K562 (cell line): ENCODE data around the gene LAMTOR1. TPM values are rescaled to one million over a fixed set of nuclear protein-coding genes. Genes with fewer than 3 reads are reported as not detected.
A peak's percentile ranks its signal among the peaks of the same experiment; 100 is the strongest.

Experiments used
- ARID1B ChIP-seq: fragments of 450-650 bp; IDR thresholded peaks from 2 replicates; pipeline ENCODE4 v1.6.1; 2016; ENCODE audit warnings: antibody characterized with exemption, mild to moderate bottlenecking, inconsistent platforms
- ARNT ChIP-seq, 2 experiments: fragments of 450-650 bp; IDR thresholded peaks; 2 replicates each; pipeline ENCODE4 v1.6.1; 2016; ENCODE audit warnings: mild to moderate bottlenecking in 1 of 2
- BDP1 ChIP-seq: IDR thresholded peaks from 3 replicates; pipeline ENCODE4 v1.6.1; 2011; ENCODE audit not compliant: insufficient read length, insufficient read depth
- DPF2 ChIP-seq: fragments of 450-650 bp; IDR thresholded peaks from 2 replicates; pipeline ENCODE4 v1.6.1; 2016
- EP400 ChIP-seq: fragments of 450-650 bp; IDR thresholded peaks from 2 replicates; pipeline ENCODE4 v1.6.1; 2017; ENCODE audit warnings: antibody characterized with exemption, mild to moderate bottlenecking, moderate library complexity
- ETS2 ChIP-seq: IDR thresholded peaks from 2 replicates; pipeline ENCODE4 v1.6.1; 2016; ENCODE audit warnings: borderline replicate concordance, missing genetic modification characterization, mild to moderate bottlenecking, moderate library complexity, missing compliant biosample characterization; ENCODE audit not compliant: poor library complexity, severe bottlenecking
- FOXP4 ChIP-seq: sonication (generic); formaldehyde crosslinking; IDR thresholded peaks from 2 replicates; pipeline ENCODE4 v1.8.0; 2022; ENCODE audit warnings: mild to moderate bottlenecking, missing genetic modification reagents, borderline replicate concordance
- HES1 ChIP-seq: fragments of 450-650 bp; IDR thresholded peaks from 2 replicates; pipeline ENCODE4 v1.6.1; 2016; ENCODE audit warnings: low read depth, mild to moderate bottlenecking, moderate library complexity
- HNRNPL ChIP-seq: fragments of 200-400 bp; formaldehyde crosslinking; IDR thresholded peaks from 2 replicates; pipeline ENCODE4 v1.6.1; 2017; ENCODE audit warnings: low read depth, mild to moderate bottlenecking, low read length
- KDM4B ChIP-seq, 2 experiments: fragments of 450-650 bp in 1 of 2; sonication (generic) in 1 of 2; IDR thresholded peaks; 2 replicates each; pipeline ENCODE4 v1.6.1; 2016 to 2017; ENCODE audit warnings: borderline replicate concordance in 2 of 2, antibody characterized with exemption in 1 of 2, low read depth in 1 of 2, mild to moderate bottlenecking in 1 of 2
- MLLT1 ChIP-seq, 2 experiments: fragments of 450-650 bp; IDR thresholded peaks; 2 replicates each; pipeline ENCODE4 v1.6.1; 2016
- NELFE ChIP-seq: IDR thresholded peaks from 2 replicates; pipeline ENCODE4 v1.6.1; 2011; ENCODE audit warnings: mild to moderate bottlenecking; ENCODE audit not compliant: insufficient read depth, insufficient read length
- NUFIP1 ChIP-seq: fragments of 450-650 bp; IDR thresholded peaks from 2 replicates; pipeline ENCODE4 v1.6.1; 2018; ENCODE audit not compliant: partially characterized antibody
- PHTF2 ChIP-seq: fragments of 250-450 bp; sonication (Bioruptor Pico); IDR thresholded peaks from 2 replicates; pipeline ENCODE4 v1.5.0; 2021; ENCODE audit warnings: mild to moderate bottlenecking
- SLC30A9 ChIP-seq: fragments of 250-450 bp; sonication (Bioruptor Pico); IDR thresholded peaks from 2 replicates; pipeline ENCODE4 v1.8.0; 2022; ENCODE audit warnings: mild to moderate bottlenecking, moderate library complexity
- SMAD3 ChIP-seq: fragments of 450-650 bp; formaldehyde crosslinking; conservative IDR thresholded peaks from 2 replicates; pipeline ENCODE4 v1.4.0; 2020; ENCODE audit warnings: mild to moderate bottlenecking
- TARDBP ChIP-seq: fragments of 450-650 bp; IDR thresholded peaks from 2 replicates; pipeline ENCODE4 v1.6.1; 2016
- TRIM24 ChIP-seq, 2 experiments: fragments of 450-650 bp; IDR thresholded peaks; 2 replicates each; pipeline ENCODE4 v1.6.1; 2016
- ZNF282 ChIP-seq: sonication (generic); formaldehyde crosslinking; IDR thresholded peaks from 2 replicates; pipeline ENCODE4 v1.8.1; 2023; ENCODE audit warnings: missing genetic modification reagents
- ZNF3 ChIP-seq: fragments of 250-450 bp; sonication (Bioruptor Pico); IDR thresholded peaks from 2 replicates; pipeline ENCODE4 v1.5.0; 2021; ENCODE audit warnings: mild to moderate bottlenecking, moderate library complexity
- ZNF518B ChIP-seq: fragments of 250-450 bp; sonication (Bioruptor Pico); IDR thresholded peaks from 2 replicates; pipeline ENCODE4 v1.5.0; 2021; ENCODE audit warnings: mild to moderate bottlenecking, moderate library complexity
- ZNF717 ChIP-seq: fragments of 250-450 bp; sonication (Bioruptor Pico); IDR thresholded peaks from 2 replicates; pipeline ENCODE4 v1.5.0; 2021
- polyA plus RNA-seq, 8 experiments: library from polyadenylated mRNA; depleted of rRNA in 4 of 8; stranded (reverse) in 5 of 8; unstranded in 3 of 8; fragments of >200 nt; fragmentation: Nextera tagmentation in 2 of 8; fragmentation: Illumina TruSeq in 1 of 8; extraction: Ambion mirVana in 2 of 8; extraction: Trizol in 1 of 8; gene quantifications; 2 replicates each; pipeline versions ENCODE4 v1.2.1 to v1.2.3, GENCODE V29; 2011 to 2014; ENCODE audit warnings: inconsistent platforms in 1 of 8, missing spikeins in 1 of 8
- total RNA-seq, 7 experiments: library from RNA; depleted of rRNA in 6 of 7; stranded (reverse); fragments of >200 nt in 6 of 7; fragmentation: Illumina TruSeq in 2 of 7; extraction: Trizol in 2 of 7; gene quantifications; 2 replicates each; pipeline versions ENCODE4 v1.2.1 to v1.2.3, GENCODE V29; 2011 to 2021; ENCODE audit warnings: low replicate concordance in 1 of 7

LAMTOR1 gene
- total and polyA plus RNA-seq, 9 of the 15 experiments (the other 6 are each of a cell fraction or from before 2014, with no cell fraction given) = 62.6 to 104 (median 85.3) TPM

DNA sequence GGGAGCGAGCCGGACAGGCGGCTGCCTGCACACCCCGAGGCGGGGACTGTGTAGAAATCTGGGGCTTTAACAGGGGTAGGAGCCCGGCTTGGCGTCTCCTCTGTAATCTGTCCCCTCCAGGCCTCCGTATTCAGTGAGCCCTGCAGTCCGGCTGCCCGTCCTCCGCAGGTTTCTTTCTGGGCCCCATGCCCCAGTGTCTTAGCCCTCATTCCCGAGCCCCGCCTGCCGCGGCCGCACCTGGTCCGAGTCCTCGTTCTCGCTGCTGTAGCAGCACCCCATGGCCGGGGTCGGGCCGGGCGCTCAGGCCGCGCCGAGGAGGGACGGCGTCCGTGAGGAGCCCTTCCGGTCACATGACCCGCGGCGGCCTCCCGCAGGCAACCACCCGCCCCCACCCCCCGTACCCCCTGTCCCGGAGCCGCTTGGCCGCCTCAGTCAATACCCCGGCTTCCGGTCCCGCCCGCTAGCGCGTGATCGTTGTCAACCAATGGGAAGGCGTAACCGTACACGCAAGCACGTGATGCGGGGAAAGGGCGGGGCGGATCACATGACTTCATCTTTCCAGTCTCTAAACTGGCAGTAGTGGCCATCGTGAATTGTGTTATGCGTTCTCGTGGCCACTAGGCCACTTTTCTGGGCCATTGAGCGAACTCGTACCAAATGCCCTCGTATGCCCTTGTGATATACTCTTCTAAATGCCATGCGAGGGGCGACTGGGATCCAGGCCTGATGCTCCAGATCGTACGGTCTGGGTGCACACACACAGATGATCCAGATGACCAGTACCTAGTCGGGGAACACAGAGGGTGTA is at the start of gene LAMTOR1 (continued):
- TF ChIP-seq NELFE (no peak), FOXP4 (CRISPR knock-in tag) (peak; percentile 62; the same call in 1 of the 2 replicates), DPF2 (no peak), ZNF282 (CRISPR knock-in tag) (no peak), ARID1B (no peak; the same call in 1 of the 2 replicates), MLLT1 (IDR thresholded peaks at IDR 0.05) (peak in 1 of 2 experiments; percentile 42; a peak in 1 of 4 replicates), KDM4B (IDR thresholded peaks at IDR 0.05; ENCODE audit: borderline replicate concordance in 2 of 2, low read depth in 1 of 2) (peak in 1 of 2 experiments; percentile 72; a peak in 1 of 4 replicates), HES1 (no peak), ZNF518B (CRISPR knock-in tag) (no peak), ARNT (IDR thresholded peaks at IDR 0.05) (peak; percentile 31 to 48; a peak in 1 of 4 replicates), EP400 (peak; percentile 85), ZNF3 (CRISPR knock-in tag) (no peak), ETS2 (tag) (no peak), SMAD3 (CRISPR knock-in tag) (peak; percentile 83), SLC30A9 (CRISPR knock-in tag) (0 out of 2 replicates have a peak, but pooled peaks have one; percentile 46), TRIM24 (IDR thresholded peaks at IDR 0.05) (peak in 1 of 2 experiments; percentile 57; a peak in 1 of 4 replicates), PHTF2 (CRISPR knock-in tag) (no peak), ZNF717 (CRISPR knock-in tag) (no peak), HNRNPL (no peak), BDP1 (no peak), TARDBP (peak; percentile 43; the same call in 1 of the 2 replicates), NUFIP1 (peak; percentile 58)
